ENCODE measurements around the gene B3GALT4.

Gene B3GALT4

DNA sequence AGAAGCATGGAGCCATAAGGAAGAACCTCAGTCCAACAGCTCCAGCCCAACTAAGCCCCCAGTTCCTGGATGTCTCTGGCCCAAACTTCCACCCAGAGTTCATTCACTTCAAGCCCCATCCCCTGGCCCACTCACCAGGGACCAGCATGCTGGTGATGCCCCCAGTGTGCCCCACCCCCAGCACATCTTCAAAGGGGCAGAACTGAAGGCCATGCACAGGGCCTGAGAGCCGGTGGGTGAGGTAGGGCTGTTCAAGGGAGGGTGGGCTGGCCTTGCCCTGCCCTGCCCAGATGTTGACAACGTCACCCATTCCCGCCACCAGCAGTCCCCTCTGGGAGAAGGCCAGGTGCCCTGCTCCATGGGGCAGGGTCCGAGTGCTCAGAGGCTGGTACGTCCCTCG lies 3.6 kb downstream of the B3GALT4 start:
- no peak for TF ChIP-seq CTCF (IDR thresholded peaks at IDR 0.05)

- no peak for TF ChIP-seq CTCF (IDR thresholded peaks at IDR 0.05)
These were observed 10.3 kb downstream of the B3GALT4 start for GRCh38 chr6:33286946-33287914.

DNA sequence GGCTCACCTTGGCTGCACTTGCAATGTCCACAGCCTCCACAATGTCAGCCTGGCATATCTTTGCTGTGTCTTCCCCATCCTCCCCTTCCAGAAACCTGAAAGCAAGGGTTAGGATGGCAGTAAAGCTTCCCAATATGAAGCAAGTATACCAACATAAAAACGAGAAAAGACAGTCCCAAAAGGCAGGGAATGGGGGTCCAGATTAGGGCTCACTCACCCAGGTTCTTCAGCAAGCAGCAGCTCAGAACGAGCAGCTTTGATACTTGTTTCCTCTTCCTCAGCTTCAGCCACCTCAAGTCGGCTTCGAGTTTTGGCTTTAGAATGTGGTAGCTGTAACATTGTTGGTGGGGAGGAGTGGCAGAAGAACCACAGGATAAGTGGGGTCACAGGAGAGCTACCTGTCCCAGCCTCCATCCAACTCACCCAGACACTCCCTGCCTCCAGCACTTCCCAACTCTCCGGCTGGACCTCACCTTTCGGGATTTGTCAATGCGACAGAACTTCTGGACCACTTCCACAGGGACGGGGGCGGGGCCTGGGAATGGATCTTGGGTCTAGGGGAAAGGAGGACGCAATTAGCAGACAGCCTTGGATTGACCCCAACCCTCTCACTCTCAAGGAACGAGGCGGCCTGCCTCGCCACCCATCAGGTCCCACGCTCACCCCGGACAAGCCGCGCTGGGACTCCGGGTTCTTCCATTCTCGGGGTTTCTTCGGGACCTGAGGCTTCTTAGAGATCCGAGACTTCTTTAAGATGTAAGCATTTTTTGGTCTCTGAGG lies 11.4 kb downstream of the B3GALT4 start:
- TF ChIP-seq CTCF (IDR thresholded peaks at IDR 0.05) = no peak

- no peak for TF ChIP-seq CTCF (IDR thresholded peaks at IDR 0.05)
These were observed 12.2 kb downstream of the B3GALT4 start, which contains the start of the genes PFDN6 and WDR46 for GRCh38 chr6:33288921-33289783. PFDN6 (plus strand) TSS chr6:33289601; CDS start chr6:33289857, 256 bp downstream. WDR46 (minus strand) TSS chr6:33289239; CDS start chr6:33289170, 69 bp downstream.

- no peak for TF ChIP-seq CTCF (IDR thresholded peaks at IDR 0.05)
These were observed 12.9 kb downstream of the B3GALT4 start for GRCh38 chr6:33289784-33290315.

- no peak for TF ChIP-seq CTCF (IDR thresholded peaks at IDR 0.05)
These were observed 13.5 kb downstream of the B3GALT4 start for GRCh38 chr6:33290459-33290858.

Measured in LNCAP (cell line).